HepG2 (cell line): ENCODE measurements around the gene NFE2L2. TPM values are rescaled to one million over a fixed set of nuclear protein-coding genes. Genes with fewer than 3 reads are reported as not detected.
A peak's percentile ranks its signal among the peaks of the same experiment; 100 is the strongest.

Source experiments
- AGO1 ChIP-seq: fragments of 200-400 bp; formaldehyde crosslinking; IDR thresholded peaks from 2 replicates; pipeline ENCODE4 v1.6.1; 2017; ENCODE audit warnings: mild to moderate bottlenecking, low read depth, low read length, moderate library complexity; ENCODE audit not compliant: poor library complexity, severe bottlenecking
- ATF7 ChIP-seq, 2 experiments: fragments of 450-650 bp in 1 of 2; sonication (generic) in 1 of 2; formaldehyde crosslinking in 1 of 2; IDR thresholded peaks; 2 replicates each; pipeline versions ENCODE4 v1.4.0 to v1.6.1; 2016 to 2020; ENCODE audit warnings: antibody characterized with exemption in 1 of 2, mild to moderate bottlenecking in 1 of 2, missing genetic modification reagents in 1 of 2
- FOXJ3 ChIP-seq: sonication (generic); formaldehyde crosslinking; IDR thresholded peaks from 2 replicates; pipeline ENCODE4 v1.4.0; 2020; ENCODE audit warnings: missing genetic modification reagents, mild to moderate bottlenecking, borderline replicate concordance
- HDAC1 ChIP-seq: sonication (generic); formaldehyde crosslinking; IDR thresholded peaks from 2 replicates; pipeline ENCODE4 v1.5.1; 2020; ENCODE audit warnings: mild to moderate bottlenecking, missing genetic modification reagents
- MNT ChIP-seq: fragments of 450-650 bp; IDR thresholded peaks from 2 replicates; pipeline ENCODE4 v1.6.1; 2016
- NR2F2 ChIP-seq: IDR thresholded peaks from 2 replicates; pipeline ENCODE4 v1.6.1; 2012; ENCODE audit warnings: low read depth, inconsistent platforms, borderline replicate concordance
- NRL ChIP-seq: sonication (generic); formaldehyde crosslinking; IDR thresholded peaks from 2 replicates; pipeline ENCODE4 v1.5.0; 2020; ENCODE audit warnings: missing genetic modification reagents, mild to moderate bottlenecking, moderate library complexity, borderline replicate concordance
- PRDM15 ChIP-seq: sonication (generic); formaldehyde crosslinking; IDR thresholded peaks from 2 replicates; pipeline ENCODE4 v1.4.0; 2020; ENCODE audit warnings: missing genetic modification reagents
- TEAD2 ChIP-seq: sonication (generic); formaldehyde crosslinking; IDR thresholded peaks from 2 replicates; pipeline ENCODE4 v1.9.0; 2021; ENCODE audit warnings: missing genetic modification reagents
- ZFAT ChIP-seq: sonication (generic); formaldehyde crosslinking; conservative IDR thresholded peaks from 2 replicates; pipeline ENCODE4 v1.8.1; 2023; ENCODE audit warnings: missing genetic modification reagents, inconsistent platforms
- ZFP37 ChIP-seq: sonication (generic); formaldehyde crosslinking; IDR thresholded peaks from 2 replicates; pipeline ENCODE4 v1.4.0; 2020; ENCODE audit warnings: missing genetic modification reagents, borderline replicate concordance
- ZFP41 ChIP-seq: sonication (generic); formaldehyde crosslinking; IDR thresholded peaks from 2 replicates; pipeline ENCODE4 v1.4.0; 2020; ENCODE audit warnings: mild to moderate bottlenecking, missing genetic modification reagents, borderline replicate concordance
- ZNF235 ChIP-seq: sonication (generic); formaldehyde crosslinking; IDR thresholded peaks from 2 replicates; pipeline ENCODE4 v1.8.1; 2023; ENCODE audit warnings: mild to moderate bottlenecking, missing genetic modification reagents, borderline replicate concordance
- ZNF274 ChIP-seq: sonication (generic); formaldehyde crosslinking; IDR thresholded peaks from 2 replicates; pipeline ENCODE4 v1.5.1; 2020; ENCODE audit warnings: mild to moderate bottlenecking, missing genetic modification reagents
- ZNF343 ChIP-seq: sonication (generic); formaldehyde crosslinking; IDR thresholded peaks from 2 replicates; pipeline ENCODE4 v1.4.0; 2020; ENCODE audit warnings: mild to moderate bottlenecking, missing genetic modification reagents
- ZNF615 ChIP-seq: sonication (generic); formaldehyde crosslinking; IDR thresholded peaks from 2 replicates; pipeline ENCODE4 v1.5.0; 2020; ENCODE audit warnings: mild to moderate bottlenecking, missing genetic modification reagents, borderline replicate concordance
- ZNF639 ChIP-seq: conservative IDR thresholded peaks from 2 replicates; pipeline ENCODE4 v1.6.1; 2018; ENCODE audit warnings: missing genetic modification reagents
- ZNF670 ChIP-seq: sonication (generic); formaldehyde crosslinking; IDR thresholded peaks from 2 replicates; pipeline ENCODE4 v1.8.0; 2022; ENCODE audit warnings: mild to moderate bottlenecking, missing genetic modification reagents, borderline replicate concordance
- ZNF800 ChIP-seq: sonication (generic); formaldehyde crosslinking; IDR thresholded peaks from 2 replicates; pipeline ENCODE4 v1.4.0; 2020; ENCODE audit warnings: missing genetic modification reagents
- polyA plus RNA-seq, 8 experiments: library from polyadenylated mRNA; depleted of rRNA in 3 of 8; stranded (reverse) in 7 of 8; unstranded in 1 of 8; fragments of >200 nt; fragmentation: Illumina TruSeq in 4 of 8; extraction: Trizol in 4 of 8; gene quantifications; 2 replicates each; pipeline versions ENCODE4 v1.2.1 to v1.2.3, GENCODE V29; 2011 to 2016; ENCODE audit warnings: low read depth in 4 of 8, missing spikeins in 1 of 8, mixed read lengths in 1 of 8; ENCODE audit not compliant: insufficient read depth in 1 of 8
- total RNA-seq, 5 experiments: library from RNA; depleted of rRNA; stranded (reverse); fragments of >200 nt; fragmentation: Illumina TruSeq; extraction: Trizol; gene quantifications; 2 replicates each; pipeline ENCODE4 v1.2.3, GENCODE V29; 2016; ENCODE audit warnings: low read depth in 1 of 5

The NFE2L2 gene
- total and polyA plus RNA-seq, 2 of the 13 experiments (the other 11 are each of a cell fraction or from before 2014, with no cell fraction given): 84.6 to 215 TPM

- 0 out of 2 replicates have a peak, but pooled peaks have one; percentile 80 for TF ChIP-seq NR2F2
- peak; percentile 82 for TF ChIP-seq FOXJ3 (CRISPR knock-in tag)
- peak; percentile 74; the same call in 1 of the 2 replicates for TF ChIP-seq ZNF615 (CRISPR knock-in tag)
- peak; percentile 34; the same call in 1 of the 2 replicates for TF ChIP-seq PRDM15 (CRISPR knock-in tag)
- no peak for TF ChIP-seq ZNF235 (CRISPR knock-in tag)
- TF ChIP-seq MNT: 0 out of 2 replicates have a peak, but pooled peaks have one; percentile 6
- TF ChIP-seq ZNF343 (CRISPR knock-in tag): 0 out of 2 replicates have a peak, but pooled peaks have one; percentile 7
- TF ChIP-seq ZFP37 (CRISPR knock-in tag): no peak
- TF ChIP-seq ATF7 (IDR thresholded peaks at IDR 0.05): peak; percentile 30; the same call in 1 of the 2 replicates
- TF ChIP-seq ATF7 (CRISPR knock-in tag; IDR thresholded peaks at IDR 0.05): 0 out of 2 replicates have a peak, but pooled peaks have one; percentile 39
- TF ChIP-seq ZNF274 (CRISPR knock-in tag): no peak
- TF ChIP-seq TEAD2: no peak
- TF ChIP-seq ZNF670: peak; percentile 9
- no peak for TF ChIP-seq AGO1
- TF ChIP-seq HDAC1 (CRISPR knock-in tag): peak; percentile 62
- TF ChIP-seq ZNF639: peak; percentile 75; the same call in 1 of the 2 replicates
- no peak for TF ChIP-seq NRL (CRISPR knock-in tag)
- TF ChIP-seq ZFP41 (CRISPR knock-in tag): no peak
- TF ChIP-seq ZNF800: no peak
- no peak for TF ChIP-seq ZFAT (CRISPR knock-in tag)
Measured at GRCh38 chr2:177188482-177189469, 75.8 kb downstream of the NFE2L2 start (continued).
